Muscle layer of duodenum (tissue), 2 donors: Measurements from ENCODE around the gene SOBP.
A peak's percentile ranks its signal among the peaks of the same experiment; 100 is the strongest.

ENCODE experiments used
- H3K27ac ChIP-seq: one replicate; pipeline ENCODE4 v1.7.0; 2013; ENCODE audit warnings: mild to moderate bottlenecking, low read length
- H3K27me3 ChIP-seq: one replicate; pipeline ENCODE4 v1.7.0; 2013; ENCODE audit warnings: low read depth, mild to moderate bottlenecking, control low read depth, low read length
- H3K36me3 ChIP-seq, 2 donors: one replicate each; pipeline ENCODE4 v1.7.0; 2013; ENCODE audit warnings: low read length in 2 of 2, control low read depth in 1 of 2, mild to moderate bottlenecking in 1 of 2; ENCODE audit not compliant: insufficient read depth in 2 of 2, control insufficient read depth in 1 of 2
- H3K4me1 ChIP-seq, 2 donors: one replicate each; pipeline ENCODE4 v1.7.0; 2013; ENCODE audit warnings: low read length in 2 of 2, mild to moderate bottlenecking in 2 of 2, control low read depth in 1 of 2, moderate library complexity in 1 of 2; ENCODE audit not compliant: insufficient read depth in 2 of 2, control insufficient read depth in 1 of 2
- H3K4me3 ChIP-seq, 2 donors: one replicate each; pipeline ENCODE4 v1.7.0; 2013; ENCODE audit warnings: low read length in 2 of 2, low read depth in 1 of 2, mild to moderate bottlenecking in 1 of 2
- H3K9me3 ChIP-seq, 2 donors: one replicate each; pipeline ENCODE4 v1.7.0; 2013; ENCODE audit warnings: low read length in 2 of 2, control low read depth in 1 of 2, mild to moderate bottlenecking in 1 of 2; ENCODE audit not compliant: control insufficient read depth in 1 of 2
- donor health status: healthy.

SOBP gene

GRCh38 chr6:107488875-107489635 is 862 bp upstream of the SOBP start:
- no peak overlapping the region for H3K27ac ChIP-seq
- H3K9me3 ChIP-seq, result no peaks in the 10 kb centered on the region
- H3K27me3 ChIP-seq, result peaks cover 27% of the 10 kb centered on the region
- H3K36me3 ChIP-seq, result no peaks in the 10 kb centered on the region
- peaks cover 0 to 31% of the 10 kb centered on the region in 2 donors for H3K4me1 ChIP-seq
- peak overlapping the region; percentile 79 to 92 for H3K4me3 ChIP-seq

DNA sequence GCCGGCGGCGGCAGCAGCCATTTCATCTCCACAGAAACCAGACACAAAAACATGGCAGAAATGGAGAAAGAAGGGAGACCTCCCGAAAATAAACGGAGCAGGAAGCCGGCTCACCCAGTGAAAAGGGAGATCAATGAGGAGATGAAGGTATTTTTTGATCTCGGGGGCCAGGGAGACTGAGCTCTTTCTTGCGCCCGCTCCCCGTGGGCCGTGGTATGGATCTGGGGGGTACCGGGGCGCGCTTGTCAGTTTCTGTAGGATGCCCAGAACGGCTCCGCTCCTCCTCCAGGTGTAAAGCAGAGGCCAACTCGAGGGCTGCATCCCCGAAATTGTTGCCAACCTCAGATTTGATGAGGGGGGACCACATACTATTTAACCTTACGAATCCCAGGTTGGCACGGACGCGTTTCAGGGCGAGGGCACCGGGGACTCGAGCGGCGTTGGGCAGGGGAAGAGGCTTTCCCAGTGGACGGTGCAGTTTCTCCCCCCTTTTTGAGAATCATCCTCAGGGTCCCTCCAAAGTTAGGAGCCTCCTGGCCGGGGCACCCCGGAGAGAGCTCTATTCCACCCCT is 735 bp downstream of the SOBP start:
- Histone ChIP-seq H3K9me3 (no peaks in the 10 kb centered on the region), H3K4me3 (peak overlapping the region; percentile 82 to 83), H3K27me3 (peaks cover 27% of the 10 kb centered on the region), H3K36me3 (no peaks in the 10 kb centered on the region), H3K4me1 (peaks cover 0 to 31% of the 10 kb centered on the region in 2 donors), H3K27ac (peak overlapping the region; percentile 63)

DNA sequence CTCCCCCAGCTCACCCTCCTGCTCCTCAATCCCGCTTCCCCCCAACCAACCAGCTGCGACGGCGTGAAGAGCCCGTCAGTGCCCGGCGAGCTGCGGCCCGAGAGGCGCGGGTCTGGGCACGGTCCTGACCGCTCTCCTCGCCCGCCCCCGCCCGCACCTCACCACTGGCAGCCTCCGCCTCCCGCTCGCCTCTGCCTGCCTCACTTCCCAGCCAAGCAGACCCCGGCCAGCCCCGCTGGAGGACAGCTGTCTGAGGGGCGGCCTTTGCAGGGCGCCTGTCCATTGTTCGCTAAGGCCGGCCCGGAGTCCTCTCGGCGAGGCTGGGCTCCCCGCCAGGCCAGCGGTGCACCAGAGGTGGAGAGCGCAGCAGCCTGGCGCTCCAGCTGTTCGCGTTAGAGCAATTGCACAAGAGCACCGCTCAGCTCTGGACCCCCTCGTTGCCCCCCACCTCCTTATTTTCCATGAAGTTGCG is 1.3 kb downstream of the SOBP start:
- Histone ChIP-seq H3K27ac (no peak overlapping the region), H3K4me3 (peak overlapping the region; percentile 82 to 83), H3K9me3 (no peaks in the 10 kb centered on the region), H3K4me1 (peaks cover 5 to 34% of the 10 kb centered on the region in 2 donors), H3K36me3 (no peaks in the 10 kb centered on the region), H3K27me3 (peaks cover 27% of the 10 kb centered on the region)

DNA sequence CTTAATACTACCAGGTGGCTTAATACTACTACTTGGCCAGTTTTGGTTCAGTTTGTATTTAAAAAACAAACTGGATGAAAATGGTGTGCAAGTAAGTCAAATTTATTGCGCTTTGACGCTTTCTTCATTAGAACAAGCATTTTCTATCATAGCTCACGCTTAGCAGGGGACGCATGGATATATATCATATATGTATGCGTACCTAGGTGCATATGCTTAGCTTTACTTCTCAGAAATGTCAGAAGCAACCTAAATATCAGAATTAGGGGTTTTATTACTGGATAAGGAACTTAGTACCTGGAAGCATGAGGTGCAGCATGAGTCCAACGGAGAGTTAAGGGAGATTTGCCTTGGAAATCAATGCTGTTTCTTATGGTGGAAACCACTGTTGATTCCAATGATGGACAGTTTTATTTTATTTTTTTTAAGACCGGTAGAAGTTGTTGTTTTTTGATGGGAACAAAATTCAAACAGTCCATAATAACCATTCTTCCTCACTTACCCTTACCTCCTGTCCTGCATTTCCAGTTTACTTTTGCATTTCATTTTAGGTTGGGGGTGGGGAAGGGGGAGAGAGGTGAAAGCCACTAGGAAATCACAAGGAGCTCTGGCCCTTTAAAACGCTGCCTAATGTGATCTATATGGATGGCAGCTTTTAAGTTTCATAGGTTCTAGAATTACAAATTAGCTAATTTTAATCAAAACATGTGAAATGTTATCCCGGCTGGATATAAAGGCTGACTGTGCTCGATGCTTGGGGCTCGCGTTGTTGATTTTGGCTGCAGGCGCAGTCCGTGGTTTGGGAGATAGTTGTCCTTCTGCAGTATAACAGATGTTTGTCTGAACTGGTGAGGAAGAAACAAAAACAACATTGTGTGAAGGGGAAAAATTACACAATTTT is 2.1 kb downstream of the SOBP start:
- Histone ChIP-seq H3K27me3 (peaks cover 21% of the 10 kb centered on the region), H3K27ac (peak overlapping the region; percentile 46), H3K9me3 (no peaks in the 10 kb centered on the region), H3K4me3 (peak overlapping the region; percentile 82 to 83), H3K4me1 (peaks cover 12 to 39% of the 10 kb centered on the region in 2 donors), H3K36me3 (no peaks in the 10 kb centered on the region)

GRCh38 chr6:107493158-107494057 is 3.5 kb downstream of the SOBP start:
- H3K4me3 ChIP-seq, result peak overlapping the region; percentile 82 to 83
- H3K9me3 ChIP-seq, result no peaks in the 10 kb centered on the region
- H3K27me3 ChIP-seq, result peaks cover 14% of the 10 kb centered on the region
- H3K27ac ChIP-seq, result peak overlapping the region; percentile 74
- no peaks in the 10 kb centered on the region for H3K36me3 ChIP-seq
- peaks cover 12 to 34% of the 10 kb centered on the region in 2 donors for H3K4me1 ChIP-seq

DNA sequence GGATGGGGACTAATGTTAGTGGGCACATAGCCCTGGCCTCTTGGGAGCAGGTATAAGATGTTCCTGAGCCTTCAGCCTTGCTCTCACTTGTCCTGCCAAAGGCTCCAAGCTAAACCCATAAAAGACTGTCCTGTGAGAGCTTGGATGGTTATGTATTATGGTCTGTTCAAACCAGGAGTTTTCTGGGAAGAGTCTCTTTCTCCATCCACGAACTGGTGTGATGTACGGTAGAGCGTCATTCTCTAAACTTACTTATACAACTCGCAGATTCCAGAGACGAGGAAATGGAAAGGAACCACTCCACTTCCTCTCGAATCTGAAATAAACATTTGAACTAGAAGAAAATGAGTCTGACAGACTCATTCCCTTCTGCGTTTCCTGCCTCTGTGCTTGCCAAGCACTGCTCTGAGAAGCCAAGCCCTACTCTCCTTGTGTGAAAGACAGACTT is 5.3 kb downstream of the SOBP start:
- H3K27me3 ChIP-seq, result peaks cover 9% of the 10 kb centered on the region
- H3K9me3 ChIP-seq, result no peaks in the 10 kb centered on the region
- H3K4me3 ChIP-seq, result peak overlapping the region in 1 of 2 donors; percentile 16
- H3K27ac ChIP-seq, result peak overlapping the region; percentile 74
- peaks cover 12 to 22% of the 10 kb centered on the region in 2 donors for H3K4me1 ChIP-seq
- H3K36me3 ChIP-seq, result no peaks in the 10 kb centered on the region

DNA sequence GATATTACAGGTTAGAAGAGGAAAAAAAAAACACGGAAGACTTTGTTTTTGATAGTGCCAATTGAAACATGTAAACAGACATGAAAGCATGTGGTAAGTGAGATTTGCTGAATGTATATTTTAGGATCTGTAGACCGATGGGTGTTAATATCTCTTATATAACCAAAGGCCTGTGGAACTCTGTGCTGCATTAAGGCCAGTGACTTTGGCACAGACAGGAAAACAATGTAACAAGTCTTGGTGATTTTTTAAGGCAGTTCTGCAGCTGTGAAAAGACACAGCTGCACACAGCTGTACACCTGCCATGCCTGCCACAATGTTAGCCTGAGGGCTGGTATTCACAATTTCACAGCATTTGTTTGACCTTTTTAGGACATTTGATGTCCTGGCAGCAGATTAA is 6.1 kb downstream of the SOBP start:
- H3K27me3 ChIP-seq, result peaks cover 9% of the 10 kb centered on the region
- peak overlapping the region; percentile 74 for H3K27ac ChIP-seq
- H3K36me3 ChIP-seq, result no peaks in the 10 kb centered on the region
- peaks cover 12 to 22% of the 10 kb centered on the region in 2 donors for H3K4me1 ChIP-seq
- no peak overlapping the region for H3K4me3 ChIP-seq
- no peaks in the 10 kb centered on the region for H3K9me3 ChIP-seq

- peaks cover 12 to 14% of the 10 kb centered on the region in 2 donors for H3K4me1 ChIP-seq
- H3K36me3 ChIP-seq, result no peaks in the 10 kb centered on the region
- no peak overlapping the region for H3K4me3 ChIP-seq
- no peak overlapping the region for H3K27ac ChIP-seq
- no peaks in the 10 kb centered on the region for H3K9me3 ChIP-seq
- H3K27me3 ChIP-seq, result peaks cover 4% of the 10 kb centered on the region
These were observed 7.2 kb downstream of the SOBP start for GRCh38 chr6:107496892-107497684.

DNA sequence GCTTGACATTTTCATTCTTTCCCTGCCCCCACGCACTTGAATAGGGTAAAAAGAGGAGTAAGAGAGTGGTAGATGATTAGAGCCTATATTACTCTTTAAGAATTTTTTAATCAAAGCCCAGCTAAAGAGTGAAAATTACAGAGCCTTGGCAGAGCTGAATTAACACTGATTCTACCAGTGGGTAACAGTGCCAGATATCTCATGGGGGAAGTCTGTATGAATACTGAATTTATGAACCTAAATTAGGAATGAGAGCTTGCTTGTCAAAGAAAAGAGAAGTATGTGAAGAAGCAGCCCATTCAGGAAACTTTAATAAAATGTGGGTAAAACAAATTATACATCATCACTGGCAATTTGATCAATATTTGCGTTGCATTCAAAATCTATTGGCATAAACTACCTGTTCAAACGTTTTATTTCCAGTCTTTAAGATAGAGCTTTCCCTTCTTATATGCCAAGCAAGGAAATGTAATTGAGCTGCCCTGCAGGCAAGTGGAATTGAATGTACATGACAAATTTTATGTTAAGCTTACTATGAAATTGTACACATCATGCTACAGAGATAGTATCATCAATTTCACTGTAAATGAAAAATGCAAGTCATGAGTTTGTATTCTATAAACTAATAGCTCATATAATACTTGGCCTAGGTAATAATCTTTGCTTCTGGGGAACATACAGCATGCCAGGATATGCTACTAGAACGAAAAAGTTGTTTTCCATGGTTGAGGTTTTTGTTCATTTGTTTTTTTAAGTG is 14.5 kb downstream of the SOBP start:
- Histone ChIP-seq H3K36me3 (no peaks in the 10 kb centered on the region), H3K4me3 (no peak overlapping the region), H3K9me3 (no peaks in the 10 kb centered on the region), H3K27ac (no peak overlapping the region), H3K4me1 (no peaks in the 10 kb centered on the region), H3K27me3 (no peaks in the 10 kb centered on the region)
